Lower lobe of right lung (tissue), 2 donors: ENCODE results near the gene PAQR4. TPM values are rescaled to one million over a fixed set of nuclear protein-coding genes. Genes with fewer than 3 reads are reported as not detected.
A peak's percentile ranks its signal among the peaks of the same experiment; 100 is the strongest.

Experiments
- ATAC-seq, 2 donors: fragments of 200-7000 bp; cut with Tn5 transposase; one replicate each; pipeline ENCODE4 v1.9.1; 2020 to 2022; ENCODE audit warnings: mild to moderate bottlenecking in 2 of 2, moderate library complexity in 2 of 2
- DNase-seq: peaks from one replicate; pipeline ENCODE4 v3.0.0-alpha.2; 2020
- H3K27ac ChIP-seq: fragments of 200-600 bp; one replicate; pipeline ENCODE4 v1.8.0; 2022
- H3K27me3 ChIP-seq: fragments of 200-600 bp; one replicate; pipeline ENCODE4 v1.8.0; 2022; ENCODE audit warnings: low read depth
- H3K36me3 ChIP-seq: fragments of 200-600 bp; one replicate; pipeline ENCODE4 v1.8.0; 2022; ENCODE audit warnings: mild to moderate bottlenecking
- H3K4me1 ChIP-seq: fragments of 200-600 bp; one replicate; pipeline ENCODE4 v1.8.0; 2022
- H3K4me3 ChIP-seq: fragments of 200-600 bp; one replicate; pipeline ENCODE4 v1.8.0; 2022; ENCODE audit warnings: mild to moderate bottlenecking
- H3K9me3 ChIP-seq: fragments of 200-600 bp; one replicate; pipeline ENCODE4 v1.8.0; 2022
- CTCF ChIP-seq: fragments of 200-600 bp; IDR thresholded peaks from one replicate; pipeline ENCODE4 v1.8.0; 2022; ENCODE audit warnings: antibody characterized with exemption, mild to moderate bottlenecking
- intact Hi-C: fragments of 100-400 bp; cut with DNase I; formaldehyde crosslinking; loops from one replicate; pipeline ENCODE4 v1.11.0; 2022
- long read RNA-seq: library from polyadenylated mRNA; unstranded; transcript quantifications from one replicate; pipeline ENCODE4 v2.0.0, GENCODE V29; 2021
- total RNA-seq: library from RNA; stranded (reverse); fragmentation: NEBNext Ultra II Directional; extraction: Animal tissue kit (Norgen Biotek cat#: 25700); gene quantifications from one replicate; pipeline ENCODE4 v1.2.1, GENCODE V29; 2021
- donor health status: DM: no; HTN: yes; CAD: no; lungs with severe emphysema.

Gene PAQR4
- total RNA-seq, result 10.8 TPM
- long read RNA-seq, transcript PAQR4-202 (3 exons, 2,793 nt), result major isoform, 22 of 48 reads
- long read RNA-seq, transcript PAQR4-204 (2 exons, 869 nt), result minor isoform, 7 of 48 reads
- long read RNA-seq, partial matches to known transcripts, result 0 of 48 reads
- long read RNA-seq, other reads (novel, unspliced or antisense), result 16 of 48 reads

DNA sequence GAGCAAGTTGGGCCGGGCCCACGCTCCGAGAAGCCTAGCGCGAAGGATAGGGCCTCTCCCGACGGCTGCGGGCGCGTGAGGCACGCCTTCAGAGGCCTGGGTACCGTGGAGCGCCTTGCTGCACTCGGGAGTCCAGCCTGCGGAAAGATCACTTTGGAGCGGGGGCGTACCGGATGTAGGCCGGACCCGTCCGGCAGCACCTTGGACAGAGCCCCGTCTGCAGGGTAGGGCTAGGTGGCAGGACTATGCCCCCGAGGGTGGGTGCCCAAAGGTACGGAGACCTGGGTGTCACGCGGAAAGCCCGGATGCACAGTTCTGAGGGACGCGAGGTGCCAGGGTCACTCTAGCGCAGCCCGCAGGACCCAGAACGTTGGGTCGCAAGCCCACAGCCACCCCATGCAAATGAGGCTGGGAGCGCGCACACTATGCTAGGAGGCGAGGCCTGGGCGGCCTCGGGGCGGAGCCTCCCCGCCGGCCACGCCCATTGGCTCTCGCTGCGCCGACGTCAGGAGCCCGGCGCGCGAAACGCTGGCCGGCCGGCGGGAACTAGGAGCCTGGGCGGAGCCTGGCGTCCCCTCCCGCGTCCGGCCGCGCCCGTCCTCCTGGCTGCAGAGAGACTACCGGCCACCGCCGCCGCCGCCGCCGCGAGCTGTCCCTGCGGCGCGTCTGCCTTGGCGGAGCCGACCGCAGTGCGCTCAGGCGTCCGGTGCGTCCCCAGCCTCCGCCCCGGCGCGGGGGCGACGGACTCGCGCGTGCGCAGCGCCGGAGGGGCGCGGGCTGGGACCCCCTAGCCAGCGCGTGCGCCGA is at the start of gene PAQR4:
Gene PAQR4 (plus strand): TSS at position 611 of the 807 bp plus-strand sequence. CDS start 327 bp downstream, outside the sequence.
- Histone ChIP-seq H3K9me3 (no peaks in the 10 kb centered on the region), H3K27ac (peak within 1 kb of the TSS; percentile 62), H3K36me3 (no peaks in the 10 kb centered on the region), H3K27me3 (peaks cover 44% of the 10 kb centered on the region), H3K4me3 (peak within 1 kb of the TSS; percentile 86), H3K4me1 (peaks cover 58% of the 10 kb centered on the region)
- no peak for TF ChIP-seq CTCF
- intact Hi-C loops, result no loop called here
- peak; percentile 92 for DNase-seq
- peak; percentile 92 to 93 for ATAC-seq

DNA sequence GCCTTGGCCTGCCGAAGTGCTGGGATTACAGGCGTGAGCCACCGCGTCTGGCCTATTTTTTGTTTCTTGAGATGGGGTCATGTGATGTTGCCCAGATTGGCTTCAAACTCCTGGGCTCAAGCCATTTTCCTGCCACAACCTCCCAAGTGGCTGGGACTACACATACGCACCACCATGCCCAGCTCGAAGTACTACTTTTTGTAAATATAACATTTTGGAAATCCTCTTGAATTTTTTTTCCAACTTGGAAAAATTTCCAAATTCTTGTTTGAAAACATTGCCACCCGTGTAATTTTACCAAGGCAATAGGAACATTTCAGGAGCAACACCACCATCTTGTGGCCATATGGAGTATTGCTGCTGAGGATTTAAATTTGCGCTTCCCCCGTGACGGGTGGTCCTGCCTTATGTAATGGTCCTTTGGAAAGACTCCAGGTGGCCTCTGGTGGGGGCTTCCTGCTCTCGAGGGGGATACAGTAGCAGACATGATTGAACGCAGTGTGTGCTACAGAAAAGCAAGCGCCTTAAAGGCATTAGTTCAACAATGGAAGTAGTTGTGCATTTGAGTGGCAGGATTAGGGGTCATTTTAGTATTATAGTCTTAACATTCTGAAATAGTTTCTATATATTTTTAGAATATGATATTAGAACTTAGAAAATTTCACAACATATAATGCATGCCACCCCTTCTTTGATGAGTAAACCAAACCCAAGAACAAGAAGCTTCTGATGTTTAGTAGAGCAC is 49.5 kb upstream of the PAQR4 start:
- Histone ChIP-seq H3K9me3 (no peaks in the 10 kb centered on the region), H3K4me1 (peaks cover 10% of the 10 kb centered on the region), H3K4me3 (no peak overlapping the region), H3K27ac (peak overlapping the region; percentile 63), H3K36me3 (peaks cover 37% of the 10 kb centered on the region), H3K27me3 (no peaks in the 10 kb centered on the region)
- intact Hi-C loops, result loop anchor here (10.0 kb wide), 1 partner anchor 45 kb away; no protein-coding TSS in a partner anchor
- DNase-seq, result no peak
- peak; percentile 78 to 91 for ATAC-seq
- peak; percentile 94 for TF ChIP-seq CTCF

GRCh38 chr16:2923481-2923880 is 45.7 kb upstream of the PAQR4 start:
- intact Hi-C loops, result loop anchor here (10.0 kb wide), 1 partner anchor 49 kb away; no protein-coding TSS in a partner anchor
- no peak for TF ChIP-seq CTCF

DNA sequence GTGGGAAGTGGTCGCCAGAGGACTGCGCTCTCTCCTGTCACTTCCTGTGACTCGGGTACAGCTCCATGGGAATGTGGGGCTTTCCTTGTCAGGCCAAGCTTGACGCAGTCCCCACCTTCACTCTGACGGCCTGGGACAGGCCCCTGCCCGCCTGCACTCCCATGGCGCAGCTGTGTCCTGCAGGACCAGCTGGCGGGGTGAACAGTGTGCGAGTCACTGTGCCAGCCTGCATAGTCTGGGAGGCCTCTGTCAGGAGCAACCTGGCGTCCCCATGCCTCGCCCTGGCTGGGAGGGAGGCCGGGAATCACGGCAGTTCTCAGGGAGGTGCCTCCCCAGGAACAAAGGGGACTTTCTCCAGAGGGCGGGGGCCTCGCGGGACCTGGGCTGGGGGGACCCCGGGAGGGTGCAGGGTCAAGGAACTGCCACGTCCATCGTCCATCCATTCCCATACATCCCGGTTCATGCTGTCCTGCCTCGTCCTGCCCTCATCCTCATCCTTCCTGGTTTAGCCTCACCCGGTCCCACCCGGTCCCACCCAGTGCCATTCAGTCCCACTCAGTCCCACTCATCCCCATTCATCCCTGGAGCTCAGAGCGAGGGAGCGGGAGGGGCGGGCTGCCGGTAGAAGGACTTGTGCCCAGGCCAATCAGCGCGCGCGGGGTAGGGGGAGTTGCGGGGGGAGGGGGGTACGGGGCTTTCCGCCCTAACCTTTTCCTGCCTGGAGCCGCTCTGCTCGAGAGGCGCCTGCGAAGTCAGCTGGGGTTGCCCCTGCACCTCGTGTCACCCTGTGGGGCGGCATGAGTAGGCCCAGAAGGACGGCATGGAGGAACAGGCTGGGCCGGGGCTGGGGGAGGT is 44.0 kb upstream of the PAQR4 start:
- no peak overlapping the region for H3K27ac ChIP-seq
- peaks cover 26% of the 10 kb centered on the region for H3K36me3 ChIP-seq
- no peaks in the 10 kb centered on the region for H3K9me3 ChIP-seq
- intact Hi-C loops, result loop anchor here (10.0 kb wide), 1 partner anchor 50 kb away; no protein-coding TSS in a partner anchor
- no peaks in the 10 kb centered on the region for H3K27me3 ChIP-seq
- no peak overlapping the region for H3K4me3 ChIP-seq
- no peak for TF ChIP-seq CTCF
- no peak for DNase-seq
- H3K4me1 ChIP-seq, result peaks cover 10% of the 10 kb centered on the region
- peak in 1 of 2 donors; percentile 3 for ATAC-seq

More at GRCh38 chr16:2923481-2923880, 45.7 kb upstream of the PAQR4 start:
- Histone ChIP-seq H3K4me1 (peaks cover 20% of the 10 kb centered on the region), H3K9me3 (no peaks in the 10 kb centered on the region), H3K4me3 (no peak overlapping the region), H3K27ac (no peak overlapping the region), H3K36me3 (peaks cover 21% of the 10 kb centered on the region), H3K27me3 (no peaks in the 10 kb centered on the region)
- ATAC-seq, result no peak
- DNase-seq, result no peak
